Measurements from ENCODE around the gene MAPKAPK5. TPM values are rescaled to one million over a fixed set of nuclear protein-coding genes. Genes with fewer than 3 reads are reported as not detected.

The MAPKAPK5 gene
- total RNA-seq, 3 donors from 2014 or later, result 38.2 to 59.7 (median 40.0) TPM

- intact Hi-C loops (cut with DNase I; ENCODE audit: low total_unique reads), result loop anchor here (10.0 kb wide), 1 partner anchor 626 kb away; no protein-coding TSS in a partner anchor
- TF ChIP-seq CTCF (IDR thresholded peaks at IDR 0.05), result no peak
- TF ChIP-seq POLR2A (IDR thresholded peaks at IDR 0.05), result no peak
- TF ChIP-seq POLR2AphosphoS5 (IDR thresholded peaks at IDR 0.05), result no peak
- Histone ChIP-seq H3K4me1 (no peaks in the 10 kb centered on the region), H3K27me3 (no peaks in the 10 kb centered on the region), H3K9me3 (no peaks in the 10 kb centered on the region), H3K27ac (no peak overlapping the region), H3K36me3 (peaks cover 18% of the 10 kb centered on the region), H3K4me3 (no peak overlapping the region)
- no peak for DNase-seq (ENCODE audit: low spot score in 2 of 2)
Observed at GRCh38 chr12:111868676-111869588, 26.9 kb downstream of the MAPKAPK5 start.

- H3K27me3 ChIP-seq, result no peaks in the 10 kb centered on the region
- TF ChIP-seq CTCF (IDR thresholded peaks at IDR 0.05), result no peak
- TF ChIP-seq POLR2AphosphoS5 (IDR thresholded peaks at IDR 0.05), result no peak
- TF ChIP-seq POLR2A (IDR thresholded peaks at IDR 0.05), result no peak
- intact Hi-C loops (cut with DNase I; ENCODE audit: low total_unique reads), result loop anchor here (10.0 kb wide), 1 partner anchor 625 kb away; no protein-coding TSS in a partner anchor
- no peaks in the 10 kb centered on the region for H3K4me1 ChIP-seq
- H3K36me3 ChIP-seq, result peaks cover 18% of the 10 kb centered on the region
- DNase-seq (ENCODE audit: low spot score in 2 of 2), result no peak
- no peaks in the 10 kb centered on the region for H3K9me3 ChIP-seq
- no peak overlapping the region for H3K27ac ChIP-seq
- no peak overlapping the region for H3K4me3 ChIP-seq
Observed at GRCh38 chr12:111869671-111870070, 27.6 kb downstream of the MAPKAPK5 start.

- no peaks in the 10 kb centered on the region for H3K9me3 ChIP-seq
- no peaks in the 10 kb centered on the region for H3K27me3 ChIP-seq
- DNase-seq (ENCODE audit: low spot score in 2 of 2), result no peak
- intact Hi-C loops (cut with DNase I; ENCODE audit: low total_unique reads), result no loop called here
- H3K36me3 ChIP-seq, result peaks cover 18% of the 10 kb centered on the region
- no peaks in the 10 kb centered on the region for H3K4me1 ChIP-seq
- TF ChIP-seq CTCF (IDR thresholded peaks at IDR 0.05) (no peak), POLR2AphosphoS5 (IDR thresholded peaks at IDR 0.05) (no peak), POLR2A (IDR thresholded peaks at IDR 0.05) (no peak)
- no peak overlapping the region for H3K27ac ChIP-seq
- H3K4me3 ChIP-seq, result no peak overlapping the region
Observed at GRCh38 chr12:111870216-111870615, 28.2 kb downstream of the MAPKAPK5 start.

- Histone ChIP-seq H3K36me3 (peaks cover 18% of the 10 kb centered on the region), H3K27me3 (no peaks in the 10 kb centered on the region), H3K4me1 (no peaks in the 10 kb centered on the region), H3K27ac (no peak overlapping the region), H3K9me3 (no peaks in the 10 kb centered on the region), H3K4me3 (no peak overlapping the region)
- intact Hi-C loops (cut with DNase I; ENCODE audit: low total_unique reads), result no loop called here
- TF ChIP-seq POLR2AphosphoS5 (IDR thresholded peaks at IDR 0.05) (no peak), CTCF (IDR thresholded peaks at IDR 0.05) (no peak), POLR2A (IDR thresholded peaks at IDR 0.05) (no peak)
- DNase-seq (ENCODE audit: low spot score in 2 of 2), result no peak
Observed at GRCh38 chr12:111870706-111871105, 28.7 kb downstream of the MAPKAPK5 start.

- Histone ChIP-seq H3K4me1 (no peaks in the 10 kb centered on the region), H3K27me3 (no peaks in the 10 kb centered on the region), H3K9me3 (no peaks in the 10 kb centered on the region), H3K4me3 (no peak overlapping the region), H3K36me3 (peaks cover 18% of the 10 kb centered on the region), H3K27ac (no peak overlapping the region)
- no peak for DNase-seq (ENCODE audit: low spot score in 2 of 2)
- intact Hi-C loops (cut with DNase I; ENCODE audit: low total_unique reads), result no loop called here
- no peak for TF ChIP-seq CTCF (IDR thresholded peaks at IDR 0.05)
- no peak for TF ChIP-seq POLR2A (IDR thresholded peaks at IDR 0.05)
- no peak for TF ChIP-seq POLR2AphosphoS5 (IDR thresholded peaks at IDR 0.05)
Observed at GRCh38 chr12:111873113-111873512, 31.1 kb downstream of the MAPKAPK5 start.
